GM12892 (cell line): Measurements from ENCODE around the gene TMOD2.

Source experiments
- DNase-seq: peaks from one replicate; pipeline ENCODE4 v3.0.0; 2011; ENCODE audit not compliant: insufficient read length
- FAIRE-seq: peaks from 2 replicates; lab custom pipeline; 2011; peaks lifted over from hg19 to GRCh38; lab: Jason Lieb, UNC
- POLR2A ChIP-seq: IDR thresholded peaks from 2 replicates; pipeline ENCODE4 v1.6.1; 2011; ENCODE audit warnings: low read depth, low read length, control low read depth
- POLR2AphosphoS5 ChIP-seq: IDR thresholded peaks from 2 replicates; pipeline ENCODE4 v1.6.1; 2011; ENCODE audit warnings: low read depth, low read length, control low read depth
- TAF1 ChIP-seq: IDR thresholded peaks from 2 replicates; pipeline ENCODE4 v1.6.1; 2011; ENCODE audit warnings: low read depth, mild to moderate bottlenecking, control low read depth, low read length, borderline replicate concordance

Gene TMOD2

GRCh38 chr15:51856714-51857380 is 105.5 kb downstream of the TMOD2 start:
- TF ChIP-seq TAF1 (no peak), POLR2AphosphoS5 (no peak), POLR2A (no peak)
- no peak for FAIRE-seq
- no peak for DNase-seq

DNA sequence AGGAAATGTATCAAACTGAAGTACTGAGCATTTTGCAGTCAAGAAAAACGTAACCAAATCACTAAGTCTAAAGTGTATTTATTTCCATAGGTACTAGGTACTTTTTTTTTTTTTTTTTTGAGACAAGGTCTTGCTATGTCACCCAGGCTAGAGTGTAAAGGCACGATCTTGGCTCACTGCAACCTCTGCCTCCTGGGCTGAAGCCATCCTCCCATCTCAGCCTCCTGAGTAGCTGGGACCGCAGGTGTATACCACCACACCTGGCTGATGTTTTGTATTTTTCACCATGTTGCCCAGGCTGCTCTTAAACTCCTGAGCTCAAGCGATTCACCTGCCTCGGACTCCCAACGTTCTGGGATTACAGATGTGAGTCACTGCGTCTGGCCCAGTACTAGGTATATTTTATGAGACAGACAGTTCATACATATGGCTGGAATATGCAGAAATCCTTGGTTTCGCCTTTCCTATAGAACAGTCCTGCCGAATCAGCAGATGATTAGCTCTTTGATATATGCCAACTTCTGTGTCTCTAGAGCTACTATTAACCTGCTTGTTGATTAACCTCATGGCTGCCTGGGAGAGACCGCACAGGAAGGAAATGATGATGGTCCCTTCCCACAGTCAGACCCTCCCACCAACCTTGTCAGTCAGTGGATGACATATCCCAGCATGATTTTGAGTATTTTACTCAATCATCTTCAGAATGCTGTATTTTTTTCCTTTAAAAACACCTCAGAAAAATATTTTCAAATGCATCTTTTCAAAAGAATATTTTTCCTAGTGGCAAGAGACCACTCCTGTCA is 110.4 kb downstream of the TMOD2 start:
- TF ChIP-seq POLR2AphosphoS5, result no peak
- TF ChIP-seq TAF1, result no peak
- TF ChIP-seq POLR2A, result no peak
- no peak for FAIRE-seq
- no peak for DNase-seq

GRCh38 chr15:51863131-51863530 is 111.7 kb downstream of the TMOD2 start:
- DNase-seq, result no peak
- TF ChIP-seq POLR2AphosphoS5 (no peak), TAF1 (no peak), POLR2A (no peak)
- no peak for FAIRE-seq

DNA sequence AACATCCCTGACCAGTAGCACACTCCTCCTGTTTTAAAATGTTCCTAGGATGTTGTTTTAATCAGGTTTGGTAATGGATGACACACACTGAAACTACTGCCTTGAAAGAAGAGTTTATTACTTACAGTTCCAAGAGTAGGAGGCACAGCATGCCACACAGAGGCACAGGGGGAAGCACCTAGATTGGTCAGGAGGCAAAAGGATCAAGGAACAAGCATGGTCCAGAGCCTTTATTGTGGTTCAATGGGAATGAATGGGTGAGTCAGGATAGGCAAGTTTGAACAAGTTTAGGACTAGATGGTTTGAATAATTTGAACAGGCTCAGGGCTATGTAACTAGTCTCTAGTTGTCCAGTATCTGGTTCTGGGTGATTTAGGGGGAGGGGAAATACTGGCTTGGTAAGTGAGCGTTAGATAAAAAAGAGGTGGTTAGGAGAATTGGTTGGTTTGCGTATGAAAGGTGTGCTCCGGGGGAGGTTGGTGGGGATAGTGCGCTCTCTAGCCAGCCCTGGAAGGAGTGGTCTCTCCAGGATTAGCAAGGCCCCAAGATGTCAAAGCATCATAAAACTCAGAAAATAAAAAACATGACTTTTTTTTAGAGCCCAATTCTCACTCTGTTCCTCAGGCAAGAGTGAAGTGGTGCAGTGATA is 113.1 kb downstream of the TMOD2 start:
- FAIRE-seq (no peak), DNase-seq (no peak)
- TF ChIP-seq TAF1 (no peak), POLR2A (no peak), POLR2AphosphoS5 (no peak)

DNA sequence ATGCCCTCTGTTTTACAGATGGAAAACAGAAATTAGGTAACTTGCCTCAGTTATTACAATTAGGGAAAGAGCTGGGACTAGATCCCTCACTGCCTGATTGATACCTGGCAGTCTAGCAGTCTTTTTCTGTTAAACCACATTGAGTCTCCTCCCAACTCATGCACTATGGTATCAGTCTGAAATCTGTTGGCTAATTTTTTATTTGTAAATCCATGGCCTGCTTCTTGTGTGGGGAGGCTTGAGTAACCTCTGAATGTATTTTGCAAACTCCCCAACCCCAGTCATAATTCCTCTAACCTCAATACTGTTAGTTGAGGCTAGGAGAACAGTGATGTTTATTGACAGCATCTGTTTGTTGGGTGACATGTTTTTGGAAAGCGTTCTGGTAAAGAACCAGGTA is 113.9 kb downstream of the TMOD2 start:
- no peak for FAIRE-seq

More for the DNA sequence above, 113.9 kb downstream of the TMOD2 start:
- TF ChIP-seq TAF1 (no peak), POLR2A (no peak), POLR2AphosphoS5 (no peak)
- no peak for DNase-seq
